ENCODE data around the gene KCNQ5.
"Not testable (repeated sequence)": the region's sequence is repeated elsewhere in the genome, so short reads cannot be mapped to it uniquely, and the experiment has no call there.

DNA sequence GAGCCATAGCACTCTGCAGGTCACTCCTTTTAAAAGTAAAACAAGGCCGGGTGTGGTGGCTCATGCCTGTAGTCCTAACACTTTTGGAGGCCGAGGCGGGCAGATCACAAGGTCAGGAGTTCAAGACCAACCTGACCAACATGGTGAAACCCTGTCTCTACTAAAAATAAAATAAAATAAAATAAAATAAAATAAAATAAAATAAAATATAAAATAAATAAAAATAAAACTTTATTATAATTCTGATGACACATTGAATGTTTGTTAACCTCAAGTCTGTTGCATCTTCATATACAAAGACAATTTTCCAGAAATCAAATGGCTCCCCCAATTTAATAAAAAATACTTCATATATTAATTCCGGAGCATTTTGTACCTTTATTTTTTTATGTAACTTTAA, 571.4 kb downstream of the KCNQ5 start:
- TF ChIP-seq, protein P1, sequence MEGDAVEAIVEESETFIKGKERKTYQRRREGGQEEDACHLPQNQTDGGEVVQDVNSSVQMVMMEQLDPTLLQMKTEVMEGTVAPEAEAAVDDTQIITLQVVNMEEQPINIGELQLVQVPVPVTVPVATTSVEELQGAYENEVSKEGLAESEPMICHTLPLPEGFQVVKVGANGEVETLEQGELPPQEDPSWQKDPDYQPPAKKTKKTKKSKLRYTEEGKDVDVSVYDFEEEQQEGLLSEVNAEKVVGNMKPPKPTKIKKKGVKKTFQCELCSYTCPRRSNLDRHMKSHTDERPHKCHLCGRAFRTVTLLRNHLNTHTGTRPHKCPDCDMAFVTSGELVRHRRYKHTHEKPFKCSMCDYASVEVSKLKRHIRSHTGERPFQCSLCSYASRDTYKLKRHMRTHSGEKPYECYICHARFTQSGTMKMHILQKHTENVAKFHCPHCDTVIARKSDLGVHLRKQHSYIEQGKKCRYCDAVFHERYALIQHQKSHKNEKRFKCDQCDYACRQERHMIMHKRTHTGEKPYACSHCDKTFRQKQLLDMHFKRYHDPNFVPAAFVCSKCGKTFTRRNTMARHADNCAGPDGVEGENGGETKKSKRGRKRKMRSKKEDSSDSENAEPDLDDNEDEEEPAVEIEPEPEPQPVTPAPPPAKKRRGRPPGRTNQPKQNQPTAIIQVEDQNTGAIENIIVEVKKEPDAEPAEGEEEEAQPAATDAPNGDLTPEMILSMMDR (IDR thresholded peaks at IDR 0.05): not testable (repeated sequence)
- TF ChIP-seq POLR2A (IDR thresholded peaks at IDR 0.05): not testable (repeated sequence)
